DMS79 (cell line): Measurements from ENCODE around the gene SLC35A2.
A peak's percentile ranks its signal among the peaks of the same experiment; 100 is the strongest.

ENCODE experiments used
- DNase-seq: peaks from one replicate; lab custom pipeline; 2025; lab: John Stamatoyannopoulos, UW

The SLC35A2 gene

DNA sequence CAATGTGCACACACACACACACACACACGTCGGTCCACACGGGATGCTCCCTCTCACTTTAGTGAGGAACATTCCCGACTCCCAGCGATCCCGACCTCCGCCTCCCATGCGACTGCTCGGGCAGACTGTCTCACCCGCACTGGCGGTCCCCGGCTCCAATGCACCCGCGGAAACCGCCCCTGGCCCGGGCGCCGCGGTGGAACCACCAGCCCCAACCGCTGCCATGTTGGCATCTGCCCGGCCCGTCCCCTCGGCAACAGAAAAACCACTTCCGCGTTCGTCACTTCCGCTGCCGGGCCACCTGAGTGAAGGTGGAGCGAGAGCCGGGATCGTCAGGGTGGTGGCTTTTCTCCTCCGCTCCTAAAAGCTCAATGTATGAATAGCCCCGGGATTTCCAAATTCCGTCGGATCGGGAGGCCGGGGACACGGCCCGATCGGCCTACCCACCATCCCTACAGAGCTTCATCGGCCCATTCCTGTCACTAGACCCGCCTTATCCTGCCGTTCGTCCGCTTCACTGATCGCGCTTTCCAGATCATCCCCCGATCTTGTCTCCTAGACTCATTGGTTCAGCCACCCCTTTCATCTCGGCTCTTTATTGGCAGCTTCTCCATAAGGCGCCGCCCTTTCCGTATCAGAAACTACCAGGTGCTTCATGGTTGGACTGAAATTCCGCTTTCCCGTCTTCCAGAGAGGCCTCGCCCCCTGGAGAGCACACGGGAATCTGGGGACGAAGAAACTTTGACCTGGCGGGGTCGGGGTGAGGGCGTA is at the start of gene SLC35A2:
Gene SLC35A2 (minus strand): TSS at position 235 of the 771 bp plus-strand sequence. CDS start 10 bp downstream, at position 225.
- DNase-seq, result peak; percentile 73

DNA sequence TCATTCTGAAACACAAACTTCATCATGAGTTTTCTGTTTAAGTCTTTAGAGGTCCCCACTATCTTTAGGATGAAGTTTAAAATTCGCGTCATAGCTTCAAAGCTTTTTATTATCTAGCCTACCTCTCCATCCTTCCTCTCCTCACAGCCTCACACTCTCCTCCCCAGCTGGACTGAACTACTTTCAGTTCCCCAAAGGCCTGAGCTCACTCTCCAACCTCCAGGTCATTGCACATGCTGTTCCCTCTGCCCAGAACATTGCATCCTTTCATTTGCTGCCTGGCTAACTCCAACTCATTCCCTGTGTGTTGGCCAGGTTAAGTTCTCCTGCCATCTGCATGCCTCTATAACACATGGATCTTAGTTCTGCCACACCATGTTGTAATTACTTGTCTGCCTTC is 48.8 kb upstream of the SLC35A2 start:
- DNase-seq, result no peak

DNA sequence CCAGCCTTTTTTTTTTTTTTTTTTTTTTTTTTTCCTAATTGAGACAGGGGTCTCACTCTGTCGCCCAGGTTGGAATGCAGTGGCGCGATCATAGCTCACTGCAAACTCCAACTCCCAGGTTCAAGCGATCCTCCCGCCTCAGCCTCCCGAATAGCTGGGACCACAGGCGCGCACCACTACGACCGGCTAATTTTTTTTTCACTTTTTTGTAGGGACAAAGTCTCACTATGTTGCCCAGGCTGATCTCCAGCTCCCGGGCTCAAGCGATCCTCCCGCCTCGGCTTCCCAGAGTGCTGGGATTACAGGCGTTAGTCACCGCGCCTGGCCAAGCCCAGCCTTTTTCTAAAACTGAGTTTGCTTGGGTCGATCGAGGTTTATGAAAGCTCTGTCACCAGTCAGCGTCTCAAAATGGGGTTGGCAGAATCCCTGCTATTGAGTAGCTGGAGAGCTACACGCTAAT is 47.2 kb upstream of the SLC35A2 start:
- no peak for DNase-seq

DNA sequence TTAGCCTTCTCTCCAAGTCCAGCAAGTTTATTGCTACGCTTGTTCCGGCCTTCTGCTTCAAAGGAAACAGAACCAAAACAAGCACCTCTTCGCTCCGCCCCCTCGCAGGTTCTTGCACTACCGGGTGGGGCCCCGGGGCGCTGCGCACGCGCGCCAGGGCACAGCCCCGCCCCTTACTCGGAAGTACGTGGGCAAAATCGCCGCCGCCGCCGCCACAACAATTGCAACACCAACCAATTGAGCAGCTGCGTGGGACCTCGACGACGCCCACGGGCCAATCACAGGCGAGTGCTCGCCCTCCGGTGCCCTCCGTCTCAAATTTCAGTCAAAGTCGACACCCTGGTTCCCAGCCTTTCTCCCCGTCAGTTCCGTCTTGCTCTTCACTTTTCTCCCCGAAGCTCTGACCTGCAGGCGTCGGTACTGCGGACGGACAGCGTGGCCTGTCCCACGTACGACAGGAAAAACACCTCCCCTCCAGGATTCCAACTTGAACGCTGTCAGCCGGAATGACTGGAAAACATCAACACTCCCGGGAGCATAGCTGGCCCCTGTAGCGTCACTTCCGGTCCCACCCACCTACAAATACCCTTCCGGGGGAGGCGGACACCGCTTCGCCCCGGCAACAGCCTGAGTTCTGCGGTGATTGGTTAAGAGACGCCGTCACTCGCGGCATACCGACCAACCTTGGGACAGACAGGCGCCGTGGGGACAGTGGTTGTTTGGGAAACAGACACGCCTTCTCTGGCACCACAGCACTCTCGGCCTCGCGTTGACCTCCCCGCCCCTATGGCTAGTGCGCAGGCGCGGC is 46.6 kb upstream of the SLC35A2 start:
- DNase-seq, result peak; percentile 91

DNA sequence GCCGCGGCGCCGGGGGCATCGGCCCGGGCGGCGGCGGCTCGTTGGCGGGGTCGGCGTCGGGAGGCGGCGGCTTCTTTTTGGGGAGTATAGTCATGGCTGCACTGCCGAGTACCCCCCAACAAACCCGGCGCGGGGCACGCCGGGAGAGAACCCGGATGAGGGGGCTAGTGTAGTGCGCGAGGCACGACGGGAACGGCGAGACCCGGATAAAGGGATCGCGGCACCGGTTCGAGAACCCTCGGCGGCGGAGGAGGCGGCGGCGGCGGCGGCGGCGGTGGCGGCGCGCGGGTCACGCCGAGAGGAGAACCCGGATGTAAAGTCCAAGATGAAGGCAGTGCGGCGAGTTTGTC is 46.0 kb upstream of the SLC35A2 start, which contains the start of gene OTUD5:
Gene OTUD5 (minus strand): TSS at position 131 of the 350 bp plus-strand sequence. CDS start 37 bp downstream, at position 94.
- peak; percentile 51 for DNase-seq

DNA sequence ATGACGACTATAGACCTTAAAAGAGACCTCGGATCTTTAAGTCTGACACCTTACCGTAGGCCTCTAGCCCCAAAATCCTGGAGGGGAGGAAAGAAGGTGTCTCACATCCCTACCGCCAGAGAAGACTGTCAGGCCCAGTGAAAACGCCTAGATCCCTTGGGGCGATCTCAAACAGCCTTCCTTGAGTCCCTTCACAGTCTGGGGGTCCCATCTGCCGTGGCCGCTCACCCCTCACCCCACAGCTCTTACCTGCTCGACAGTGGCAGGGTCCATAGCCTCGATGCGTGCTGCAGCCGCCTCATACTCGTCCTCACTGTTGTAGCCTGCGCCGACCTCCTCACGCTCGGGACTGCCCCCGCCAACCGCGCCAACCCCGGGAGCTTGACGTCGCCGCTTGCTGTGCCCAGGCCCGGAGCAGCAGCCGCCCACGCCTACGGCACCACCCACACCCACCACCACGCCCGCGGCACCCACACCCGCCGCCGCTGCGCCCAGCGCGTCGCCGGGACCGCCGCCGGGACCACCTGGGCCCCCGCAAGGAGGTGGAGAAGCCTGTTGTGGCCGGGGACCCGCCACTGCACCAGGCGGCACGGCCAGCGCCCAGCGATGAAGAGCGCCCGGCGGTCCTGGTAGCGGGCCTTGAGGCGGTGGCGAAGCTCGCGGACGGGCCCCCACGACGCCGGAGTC is 45.4 kb upstream of the SLC35A2 start:
- no peak for DNase-seq

DNA sequence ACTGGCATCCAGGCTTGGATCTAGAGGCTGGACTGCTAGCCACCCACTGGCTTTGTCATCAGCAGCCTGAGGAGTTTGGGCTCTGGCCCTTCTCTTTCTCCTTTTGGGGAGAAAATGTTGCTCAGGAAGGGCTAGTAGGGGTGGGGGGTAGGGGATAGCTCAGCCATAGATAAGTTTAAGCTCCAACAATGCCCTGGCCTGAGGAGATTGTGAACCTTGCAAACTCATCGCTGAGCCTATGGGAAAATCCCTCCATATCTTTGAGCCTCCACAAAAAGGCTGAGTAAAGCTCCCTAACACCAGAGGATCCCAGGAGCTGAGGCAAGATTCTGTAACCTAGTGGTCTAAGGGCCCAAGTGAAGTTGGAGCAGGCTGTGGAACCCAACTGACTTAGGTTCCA is 37.1 kb upstream of the SLC35A2 start:
- no peak for DNase-seq

DNA sequence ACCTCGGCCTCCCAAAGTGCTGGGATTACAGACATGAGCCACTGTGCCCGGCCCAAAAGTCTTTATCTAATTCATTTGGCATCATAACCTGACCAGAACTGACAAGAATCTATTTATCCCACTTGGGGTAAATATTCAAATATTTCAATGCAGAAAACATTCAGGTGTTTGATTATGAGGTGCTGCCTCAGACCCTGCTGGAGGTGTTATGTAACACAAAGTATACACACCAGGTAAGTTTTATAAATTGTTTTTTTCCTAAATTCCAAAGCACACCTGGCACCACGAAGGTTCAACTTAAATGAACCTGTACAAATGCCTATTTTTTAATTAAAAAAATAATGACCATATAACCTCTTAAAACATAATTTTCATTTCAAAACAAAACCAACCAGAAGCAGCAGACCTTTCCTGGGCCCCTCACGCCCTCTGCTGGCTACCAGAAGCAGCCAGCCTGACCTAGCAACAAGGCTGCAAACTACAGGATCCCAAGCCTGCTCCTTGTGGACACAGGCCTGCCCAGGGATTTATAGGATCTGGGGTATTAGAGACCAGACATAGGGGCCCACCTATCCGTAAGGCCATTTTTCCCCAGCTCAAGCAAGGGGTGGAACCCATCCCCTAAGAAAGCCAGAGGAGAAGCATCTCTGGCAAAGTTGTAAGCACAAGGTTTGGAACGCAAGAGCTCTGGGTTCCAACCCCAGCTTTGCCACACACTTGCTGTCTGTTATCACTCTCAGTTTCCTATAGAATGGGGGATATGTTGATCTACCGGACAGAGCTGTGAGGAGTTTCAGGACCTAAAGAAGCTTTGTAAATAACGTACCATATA is 34.3 kb upstream of the SLC35A2 start:
- DNase-seq, result no peak

DNA sequence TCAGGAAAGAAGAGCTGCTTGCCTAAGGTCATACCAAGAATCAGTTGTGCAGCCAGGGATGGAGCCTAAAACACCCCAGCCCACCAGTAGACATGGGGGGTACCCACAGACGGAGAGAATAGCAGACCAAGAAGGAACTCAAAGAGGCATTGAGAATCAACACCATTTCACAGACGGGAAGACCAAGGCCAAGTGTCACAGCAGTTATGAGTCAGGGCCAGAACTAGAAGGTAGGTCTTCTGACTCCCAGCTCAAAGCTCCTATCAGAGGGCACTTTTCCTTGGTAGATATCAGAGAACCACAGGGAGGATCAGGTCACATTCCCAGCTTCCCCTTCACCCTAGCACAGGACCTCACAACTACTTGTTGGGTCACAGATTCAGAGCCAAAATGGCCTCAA is 31.4 kb upstream of the SLC35A2 start:
- DNase-seq, result no peak

DNA sequence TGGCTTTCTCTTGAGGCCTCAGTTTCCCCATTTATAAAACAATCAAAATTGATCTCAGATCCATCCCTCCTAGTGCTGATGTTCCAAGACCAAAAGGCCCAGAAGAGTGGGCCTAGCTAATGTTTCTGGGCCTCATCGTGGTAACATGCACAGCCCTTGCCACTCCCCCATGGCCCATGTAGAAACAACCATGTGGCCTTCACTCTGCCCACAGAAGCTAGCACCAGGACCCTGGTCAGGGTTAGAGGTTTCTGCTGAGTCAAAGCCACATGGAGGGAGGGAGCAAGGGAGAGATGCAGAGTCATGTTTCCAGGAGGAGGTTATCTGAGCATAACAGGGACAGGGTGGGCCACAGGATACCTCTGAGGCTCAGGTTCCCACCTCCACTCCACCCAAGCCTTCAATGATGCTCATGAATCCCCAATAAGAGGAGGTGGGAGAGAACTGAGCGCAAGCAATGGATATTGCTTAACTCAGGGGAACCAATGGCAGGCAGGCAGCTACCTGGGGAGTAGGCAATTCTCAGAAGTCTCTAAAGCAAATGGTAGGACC is 29.0 kb upstream of the SLC35A2 start:
- DNase-seq, result no peak

DNA sequence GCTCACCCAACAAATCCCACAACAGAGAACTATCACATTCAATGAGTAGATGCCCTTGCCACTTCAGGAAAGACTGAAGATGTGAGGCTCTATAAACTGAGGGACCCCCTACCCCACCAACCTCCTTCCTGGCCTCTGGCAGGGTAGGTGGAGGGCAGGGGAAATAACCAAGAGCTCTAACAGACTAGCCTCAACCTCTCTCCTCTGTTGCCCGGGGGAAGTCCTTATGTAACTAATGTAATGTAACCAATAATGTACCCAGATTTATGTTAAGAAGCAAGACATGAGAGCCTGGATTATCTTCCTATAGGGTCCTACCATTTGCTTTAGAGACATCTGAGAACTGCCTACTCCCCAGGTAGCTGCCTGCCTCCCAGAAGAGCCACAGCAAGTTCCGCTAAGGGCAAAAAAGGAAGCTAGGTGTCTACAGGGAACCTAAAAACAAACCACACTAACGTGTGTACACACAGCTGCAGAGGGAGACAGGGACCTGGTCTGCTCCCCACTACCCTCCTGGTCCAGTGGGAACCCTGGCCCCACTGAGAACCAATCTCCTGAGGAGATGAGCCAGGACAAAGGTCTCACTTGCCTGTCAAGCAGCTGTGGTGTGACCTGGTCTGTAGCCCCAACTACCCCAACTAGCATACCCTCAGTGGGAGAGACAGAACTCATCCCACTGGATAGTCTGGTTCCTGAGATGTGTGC is 28.2 kb upstream of the SLC35A2 start:
- DNase-seq, result no peak

DNA sequence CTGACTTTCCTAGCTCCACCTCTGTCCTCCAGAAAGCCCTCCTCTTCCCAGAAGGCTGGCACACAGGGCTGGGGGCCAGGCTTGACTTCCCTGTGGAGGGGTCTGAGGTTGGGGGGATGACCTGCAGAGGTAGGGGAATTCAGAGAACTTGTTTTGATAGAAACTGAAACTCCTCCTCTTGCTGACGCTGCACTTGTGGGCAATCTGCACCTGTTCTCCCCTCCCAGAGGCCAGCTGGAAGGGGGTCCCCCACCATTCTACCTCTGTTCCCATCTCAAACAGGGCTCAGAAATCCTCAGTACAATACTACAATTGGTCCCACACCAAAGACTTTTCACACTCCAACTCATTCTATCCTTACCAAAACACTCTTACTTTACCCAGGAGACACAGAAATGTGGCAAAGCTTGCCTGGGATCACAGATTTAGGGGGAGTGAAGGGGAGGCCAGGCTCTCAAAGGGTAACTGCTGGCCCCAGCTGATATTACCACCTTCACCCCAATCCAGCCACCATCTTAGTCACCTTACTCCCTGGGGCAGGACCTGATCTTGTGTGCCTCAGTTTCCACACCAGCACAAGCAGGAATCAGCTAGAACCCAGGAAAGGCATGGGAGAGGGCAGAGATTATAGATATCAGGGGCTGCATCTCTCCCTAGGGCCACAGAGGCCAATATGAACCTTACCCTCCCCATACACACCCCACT is 27.4 kb upstream of the SLC35A2 start:
- no peak for DNase-seq

DNA sequence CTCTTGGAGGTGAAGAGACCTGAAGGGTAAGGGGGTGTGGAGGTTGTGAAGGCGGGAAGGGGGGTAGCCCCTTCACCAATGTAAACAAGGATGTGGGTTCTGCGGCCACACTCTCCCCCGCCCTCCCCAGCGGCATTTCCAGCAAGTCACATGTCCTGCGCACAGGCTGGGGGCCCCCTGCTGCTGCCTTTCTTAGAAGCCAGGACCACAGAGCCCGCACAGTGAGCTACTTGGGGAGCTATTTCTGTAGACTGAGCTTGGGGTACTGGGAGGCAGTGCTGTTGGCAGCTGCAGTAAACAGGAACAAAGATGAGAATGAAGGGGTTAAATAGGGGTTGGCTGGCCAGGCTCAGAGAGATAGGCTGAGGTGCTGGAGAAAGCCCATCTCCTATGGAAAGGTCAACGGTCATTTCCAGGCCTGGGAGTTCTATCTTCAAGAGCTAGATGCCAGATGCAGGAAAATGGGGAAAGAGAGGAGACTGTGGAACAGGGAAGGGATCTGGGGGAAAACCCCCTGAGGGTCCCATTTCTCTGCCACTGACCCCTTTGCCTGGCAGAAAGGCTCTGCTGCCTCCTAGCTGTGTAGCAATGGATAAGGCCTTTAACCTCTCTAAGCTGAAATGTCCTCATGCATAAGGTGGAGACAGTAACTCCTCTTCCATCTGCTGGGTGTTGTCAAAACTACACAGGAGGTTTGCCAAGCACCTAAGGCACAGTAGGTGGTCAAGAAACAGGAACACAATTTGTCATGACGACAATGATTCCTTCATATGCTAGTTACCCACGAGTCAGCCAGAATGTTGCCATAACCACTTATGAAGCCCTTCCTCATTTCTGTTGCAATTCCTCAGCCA is 25.8 kb upstream of the SLC35A2 start:
- DNase-seq, result no peak

DNA sequence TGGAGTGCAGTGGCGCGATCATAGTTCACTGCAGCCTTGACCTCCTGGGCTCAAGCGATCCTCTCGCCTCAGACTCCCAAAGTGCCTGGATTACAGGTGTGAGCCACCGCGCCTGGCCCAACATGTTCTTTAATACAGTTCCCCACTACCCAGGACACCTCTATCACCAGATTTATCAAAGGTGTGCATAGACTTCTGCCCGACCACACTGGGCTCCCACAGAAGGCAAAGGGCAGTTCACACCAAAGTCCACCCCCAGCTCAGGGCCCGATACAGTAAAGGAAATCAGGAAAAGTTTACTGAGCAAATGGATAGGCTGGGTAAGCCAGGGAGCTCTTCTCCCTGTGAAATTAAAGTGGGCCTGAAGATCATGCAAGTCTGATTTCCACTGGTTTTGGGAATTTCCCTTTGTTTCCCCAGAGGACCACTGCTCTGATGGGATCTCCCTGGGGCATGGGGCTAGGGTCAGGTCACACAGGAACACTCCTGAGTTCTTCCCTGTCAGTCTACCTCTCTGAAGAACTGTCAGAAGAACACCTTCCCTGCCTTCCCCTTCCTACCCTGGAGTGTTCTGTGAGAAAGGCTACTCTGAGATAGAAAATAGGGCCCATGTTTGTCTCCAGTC is 25.1 kb upstream of the SLC35A2 start:
- no peak for DNase-seq

DNA sequence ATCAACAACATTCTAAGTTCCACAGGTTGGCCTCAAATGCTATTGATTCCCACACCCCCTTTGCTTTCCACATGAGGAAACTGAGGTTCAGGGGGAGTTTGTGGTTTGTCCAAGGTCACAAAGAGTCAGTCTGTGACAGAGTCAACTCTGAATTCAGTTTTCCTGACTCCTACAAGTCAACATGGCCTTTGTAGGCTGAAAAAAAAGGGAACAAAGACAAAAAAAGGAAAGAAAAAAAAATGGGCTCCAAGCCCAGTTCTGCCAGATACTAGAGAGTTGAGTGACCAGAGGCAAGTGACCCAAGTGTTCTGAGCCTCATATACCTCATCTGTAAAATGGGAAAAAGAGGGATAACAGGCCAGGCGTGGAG is 23.8 kb upstream of the SLC35A2 start:
- no peak for DNase-seq

DNA sequence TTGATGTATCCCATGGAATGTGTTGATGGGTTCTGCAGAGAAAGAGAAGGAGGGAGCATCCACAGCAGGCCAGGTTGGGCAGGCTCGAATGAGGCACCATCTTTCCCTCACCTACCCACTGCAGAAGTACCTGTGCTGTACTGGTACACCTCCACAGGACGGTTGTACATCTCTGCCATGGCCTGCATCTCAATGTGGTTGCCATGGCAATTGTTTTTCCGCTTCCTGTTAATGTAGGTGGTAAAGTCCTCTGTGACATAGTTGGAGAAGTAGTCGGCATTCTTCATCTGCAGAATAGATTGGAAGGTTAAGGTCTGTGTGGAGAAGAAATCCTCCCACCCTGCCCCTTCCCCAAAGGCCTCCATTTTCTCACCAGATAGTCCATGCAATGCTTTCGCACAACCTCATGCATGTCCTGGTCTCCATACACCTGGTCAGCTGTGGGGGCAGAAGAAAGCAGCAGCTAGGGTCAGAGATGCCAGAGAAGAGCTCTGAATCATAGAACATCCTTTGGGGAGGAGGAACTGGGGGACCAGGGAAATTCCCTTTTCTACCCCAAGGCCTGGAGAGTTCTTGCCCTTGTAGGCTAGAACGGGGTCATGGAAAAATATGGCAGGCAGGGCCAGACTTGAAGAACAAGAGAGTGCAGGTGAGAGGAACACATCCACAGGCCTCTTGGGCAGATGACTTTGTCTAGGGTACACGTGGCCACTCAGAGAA is 23.3 kb upstream of the SLC35A2 start:
- no peak for DNase-seq

DNA sequence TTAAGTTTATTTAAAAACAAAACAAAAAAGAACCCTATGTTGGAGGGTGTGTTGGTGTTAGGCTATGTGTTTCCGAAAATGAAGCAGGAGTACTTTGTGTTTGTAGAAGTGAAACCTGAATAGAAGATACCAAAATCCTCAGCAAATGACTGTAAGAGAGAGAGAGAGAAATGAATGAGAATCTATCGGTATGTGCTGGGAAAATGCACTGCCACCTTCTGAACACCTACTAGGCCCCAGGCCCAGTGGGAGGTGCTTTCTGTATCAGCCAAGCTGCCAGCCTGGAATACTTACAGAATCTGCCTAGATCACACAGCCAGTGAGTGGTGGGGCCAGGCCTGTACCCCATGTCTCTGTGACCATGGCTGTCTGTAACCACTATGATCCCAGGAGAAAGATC is 22.3 kb upstream of the SLC35A2 start:
- no peak for DNase-seq

DNA sequence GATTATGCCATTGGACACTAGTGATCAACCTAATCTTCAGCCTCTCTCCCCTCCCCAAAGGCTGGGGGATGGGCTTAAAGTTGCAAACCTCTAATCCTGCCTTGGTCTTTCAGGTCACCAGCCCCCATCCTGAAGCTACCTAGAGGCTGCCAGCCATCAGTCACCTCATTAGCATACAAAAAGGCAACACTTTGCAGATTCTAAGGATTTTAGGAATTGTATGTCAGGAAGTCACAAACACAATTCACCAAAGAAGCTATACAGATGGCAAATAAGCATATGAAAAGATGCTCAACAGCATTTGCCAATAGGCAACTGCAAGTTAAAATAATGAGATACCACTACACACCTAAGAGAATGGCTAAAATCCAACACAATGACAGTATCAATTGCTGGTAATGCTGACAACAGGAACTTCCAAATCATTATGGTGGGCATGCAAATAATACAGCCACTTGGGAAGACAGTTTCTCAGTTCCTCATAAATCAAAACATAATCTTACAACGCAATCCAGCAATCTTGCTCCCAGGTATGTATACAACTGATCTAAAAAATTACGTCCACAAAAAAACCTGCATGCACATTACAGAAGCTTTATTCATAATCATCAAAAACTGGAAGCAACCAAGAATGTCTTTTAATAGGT is 16.4 kb upstream of the SLC35A2 start:
- DNase-seq, result no peak
